HUES64 (cell line): ENCODE data around the gene CLCN5.

Experiments used
- H3K27ac ChIP-seq: 2 replicates; pipeline ENCODE4 v1.7.0; 2013; ENCODE audit warnings: low read depth, low read length, inconsistent platforms
- H3K27me3 ChIP-seq: 2 replicates; pipeline ENCODE4 v1.6.1; 2013; ENCODE audit warnings: mild to moderate bottlenecking, low read length; ENCODE audit not compliant: insufficient read depth
- H3K36me3 ChIP-seq: 2 replicates; pipeline ENCODE4 v1.6.1; 2013; ENCODE audit warnings: mild to moderate bottlenecking, low read length; ENCODE audit not compliant: insufficient read depth
- H3K4me1 ChIP-seq: 2 replicates; pipeline ENCODE4 v1.6.1; 2013; ENCODE audit warnings: mild to moderate bottlenecking, low read length, moderate library complexity; ENCODE audit not compliant: insufficient read depth
- H3K4me3 ChIP-seq: 2 replicates; pipeline ENCODE4 v1.5.1; 2013; ENCODE audit warnings: mild to moderate bottlenecking, low read length, moderate library complexity
- H3K9ac ChIP-seq: 2 replicates; pipeline ENCODE4 v1.6.1; 2013; ENCODE audit warnings: mild to moderate bottlenecking, low read depth, low read length
- H3K9me3 ChIP-seq: 2 replicates; pipeline ENCODE4 v1.6.1; 2013; ENCODE audit warnings: low read depth, low read length; ENCODE audit not compliant: insufficient read depth
- WGBS: fragments of 150-250, 120-280 bp; methylation state at CpG from one replicate; pipeline ENCODE4 v1.1.7; 2013; ENCODE audit warnings: missing lambda C conversion rate; 5-methylcytosine and 5-hydroxymethylcytosine counted together

Gene CLCN5

GRCh38 chrX:50107470-50107869 is 185.1 kb downstream of the CLCN5 start:
- Histone ChIP-seq H3K4me1 (peaks cover 18% of the 10 kb centered on the region), H3K27ac (no peak overlapping the region), H3K36me3 (no peaks in the 10 kb centered on the region), H3K9me3 (no peaks in the 10 kb centered on the region), H3K9ac (no peak overlapping the region), H3K27me3 (no peaks in the 10 kb centered on the region), H3K4me3 (no peak overlapping the region)
- WGBS = 96% methylated on average over 2 of the region's 2 CpGs

DNA sequence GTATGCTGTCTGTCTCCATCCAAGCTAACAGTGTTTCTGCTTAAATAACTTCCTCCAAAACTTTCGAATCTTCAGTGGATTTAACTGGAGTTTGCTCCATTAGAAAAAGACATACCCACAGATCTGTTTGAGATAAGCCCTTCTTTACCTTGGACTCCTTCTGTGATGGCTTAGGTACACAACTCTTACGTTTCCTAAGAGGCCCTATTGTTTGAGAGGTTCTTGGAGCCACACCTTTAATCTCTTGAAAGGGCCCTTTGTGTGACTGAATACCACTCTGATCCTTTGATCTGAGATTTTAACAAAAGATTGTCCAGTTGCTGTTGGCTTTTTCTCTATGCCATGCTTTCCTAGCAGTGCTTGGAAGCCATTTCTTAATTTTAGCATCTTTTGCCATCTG is 185.9 kb downstream of the CLCN5 start:
- Histone ChIP-seq H3K36me3 (no peaks in the 10 kb centered on the region), H3K9me3 (no peaks in the 10 kb centered on the region), H3K4me1 (peaks cover 18% of the 10 kb centered on the region), H3K9ac (no peak overlapping the region), H3K27me3 (no peaks in the 10 kb centered on the region), H3K4me3 (no peak overlapping the region), H3K27ac (peak overlapping the region; percentile 35; the same call in 1 of the 2 replicates)
- 60% methylated on average over 2 of the region's 2 CpGs for WGBS

- no peaks in the 10 kb centered on the region for H3K27me3 ChIP-seq
- no peaks in the 10 kb centered on the region for H3K36me3 ChIP-seq
- H3K4me1 ChIP-seq = peaks cover 24% of the 10 kb centered on the region
- H3K9ac ChIP-seq = no peak overlapping the region
- 80% methylated on average over 2 of the region's 2 CpGs for WGBS
- no peak overlapping the region for H3K4me3 ChIP-seq
- no peak overlapping the region for H3K27ac ChIP-seq
- H3K9me3 ChIP-seq = no peaks in the 10 kb centered on the region
These were observed 189.3 kb downstream of the CLCN5 start for GRCh38 chrX:50111742-50112141.

- H3K9ac ChIP-seq = no peak overlapping the region
- no peaks in the 10 kb centered on the region for H3K27me3 ChIP-seq
- H3K27ac ChIP-seq = peak overlapping the region; percentile 91; the same call in 1 of the 2 replicates
- WGBS = 0% methylated on average over 1 of the region's 2 CpGs
- no peaks in the 10 kb centered on the region for H3K9me3 ChIP-seq
- peaks cover 9% of the 10 kb centered on the region for H3K4me1 ChIP-seq
- H3K36me3 ChIP-seq = no peaks in the 10 kb centered on the region
- H3K4me3 ChIP-seq = no peak overlapping the region
These were observed 191.7 kb downstream of the CLCN5 start for GRCh38 chrX:50114113-50114512.

GRCh38 chrX:50115973-50116372 is 193.6 kb downstream of the CLCN5 start:
- Histone ChIP-seq H3K9ac (no peak overlapping the region), H3K36me3 (no peaks in the 10 kb centered on the region), H3K27me3 (no peaks in the 10 kb centered on the region), H3K4me3 (no peak overlapping the region), H3K27ac (no peak overlapping the region), H3K4me1 (peaks cover 6% of the 10 kb centered on the region; the same call in 1 of the 2 replicates), H3K9me3 (no peaks in the 10 kb centered on the region)
- WGBS = 96% methylated on average over 2 of the region's 2 CpGs

GRCh38 chrX:50117476-50117875 is 195.1 kb downstream of the CLCN5 start:
- Histone ChIP-seq H3K27me3 (no peaks in the 10 kb centered on the region), H3K36me3 (no peaks in the 10 kb centered on the region), H3K9ac (no peak overlapping the region), H3K27ac (no peak overlapping the region), H3K4me3 (no peak overlapping the region), H3K4me1 (peaks cover 6% of the 10 kb centered on the region; the same call in 1 of the 2 replicates), H3K9me3 (no peaks in the 10 kb centered on the region)
- 86% methylated on average over 1 of the region's 3 CpGs for WGBS

GRCh38 chrX:50125480-50125879 is 203.1 kb downstream of the CLCN5 start:
- no peaks in the 10 kb centered on the region for H3K27me3 ChIP-seq
- H3K36me3 ChIP-seq = no peaks in the 10 kb centered on the region
- no peak overlapping the region for H3K4me3 ChIP-seq
- WGBS = 86% methylated on average over 1 of the region's 1 CpG
- no peaks in the 10 kb centered on the region for H3K4me1 ChIP-seq
- H3K9ac ChIP-seq = no peak overlapping the region
- no peaks in the 10 kb centered on the region for H3K9me3 ChIP-seq
- H3K27ac ChIP-seq = no peak overlapping the region

GRCh38 chrX:50147972-50148371 is 225.6 kb downstream of the CLCN5 start:
- Histone ChIP-seq H3K27me3 (no peaks in the 10 kb centered on the region), H3K9me3 (no peaks in the 10 kb centered on the region), H3K27ac (no peak overlapping the region), H3K4me3 (no peak overlapping the region), H3K36me3 (no peaks in the 10 kb centered on the region), H3K4me1 (no peaks in the 10 kb centered on the region), H3K9ac (no peak overlapping the region)
- WGBS = 94% methylated on average over 7 of the region's 7 CpGs
